ENCODE results near the gene CFD.

DNA sequence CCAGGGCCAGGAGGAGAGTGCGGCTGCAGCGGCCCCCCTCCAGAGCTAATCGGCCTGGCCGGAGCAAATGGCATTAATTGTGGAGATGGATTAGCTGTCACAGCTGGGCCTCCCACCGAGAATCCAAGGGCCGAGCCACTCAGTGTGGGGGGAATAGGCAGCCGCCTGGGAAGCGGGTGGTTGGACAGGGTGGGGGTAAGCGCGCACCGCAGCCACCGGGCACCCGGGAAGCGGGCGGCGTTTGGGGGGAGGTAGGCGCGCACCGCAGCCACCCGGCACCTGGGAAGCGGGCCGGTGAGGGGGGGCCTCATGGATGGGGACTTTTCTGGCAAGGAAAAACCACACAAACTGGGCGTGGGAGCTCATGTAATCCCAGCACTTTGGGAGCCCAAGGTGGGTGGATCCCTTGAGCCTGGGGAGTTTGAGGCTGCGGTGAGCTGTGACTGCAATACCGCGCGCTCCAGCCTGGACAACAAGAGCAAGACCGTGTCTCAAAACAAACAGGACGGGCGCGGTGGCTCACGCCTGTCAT lies 43.9 kb downstream of the CFD start:
- TF ChIP-seq CTCF (IDR thresholded peaks at IDR 0.05) (no peak), POLR2A (IDR thresholded peaks at IDR 0.05) (no peak)
